Neuronal stem cell (in vitro differentiated cells): Measurements from ENCODE around the gene SUN1.
A peak's percentile ranks its signal among the peaks of the same experiment; 100 is the strongest.
"Not testable (repeated sequence)": the region's sequence is repeated elsewhere in the genome, so short reads cannot be mapped to it uniquely, and the experiment has no call there.

Source experiments
- DNase-seq: peaks from one replicate; pipeline ENCODE4 v3.0.0-alpha.2; 2013; ENCODE audit warnings: low spot score
- H2AFZ ChIP-seq: one replicate; pipeline ENCODE4 v1.6.1; 2013; ENCODE audit warnings: mild to moderate bottlenecking, low read length, inconsistent platforms
- H2AK5ac ChIP-seq: 2 replicates; pipeline ENCODE4 v1.6.1; 2013; ENCODE audit warnings: low read depth, mild to moderate bottlenecking, inconsistent platforms, low read length, moderate library complexity, mixed read lengths
- H2BK120ac ChIP-seq: 2 replicates; pipeline ENCODE4 v1.6.1; 2013; ENCODE audit warnings: low read depth, mild to moderate bottlenecking, inconsistent platforms, low read length, moderate library complexity, mixed read lengths
- H2BK12ac ChIP-seq: one replicate; pipeline ENCODE4 v1.6.1; 2013; ENCODE audit warnings: low read length, inconsistent platforms
- H2BK15ac ChIP-seq: 2 replicates; pipeline ENCODE4 v1.6.1; 2013; ENCODE audit warnings: mild to moderate bottlenecking, low read length, inconsistent platforms, mixed read lengths
- H2BK5ac ChIP-seq: one replicate; pipeline ENCODE4 v1.6.1; 2013; ENCODE audit warnings: inconsistent platforms, mild to moderate bottlenecking, low read length, moderate library complexity
- H3K14ac ChIP-seq: one replicate; pipeline ENCODE4 v1.6.1; 2013; ENCODE audit warnings: low read length, inconsistent platforms
- H3K18ac ChIP-seq: 2 replicates; pipeline ENCODE4 v1.6.1; 2013; ENCODE audit warnings: low read length, inconsistent platforms
- H3K23ac ChIP-seq: 2 replicates; pipeline ENCODE4 v1.6.1; 2013; ENCODE audit warnings: low read depth, mild to moderate bottlenecking, mixed read lengths, low read length, inconsistent platforms; ENCODE audit not compliant: poor library complexity
- H3K27ac ChIP-seq: replicated peaks from 3 replicates; pipeline ENCODE4 v1.5.1; 2013; ENCODE audit warnings: low read length, inconsistent platforms
- H3K27me3 ChIP-seq, 3 experiments: 2 replicates each; pipeline ENCODE4 v1.6.1; 2013; ENCODE audit warnings: low read length in 3 of 3, mild to moderate bottlenecking in 2 of 3, inconsistent platforms in 1 of 3, low read depth in 1 of 3, mixed read lengths in 1 of 3, moderate library complexity in 1 of 3; ENCODE audit not compliant: control insufficient read depth in 3 of 3, insufficient read depth in 3 of 3
- H3K36me3 ChIP-seq, 2 donors: replicated peaks in 1 of 2; 2 replicates each; pipeline ENCODE4 v1.6.1; 2013; ENCODE audit warnings: low read length in 2 of 2; ENCODE audit not compliant: control insufficient read depth in 2 of 2, insufficient read depth in 2 of 2
- H3K4ac ChIP-seq: 2 replicates; pipeline ENCODE4 v1.6.1; 2013; ENCODE audit warnings: inconsistent platforms, mild to moderate bottlenecking, low read length, moderate library complexity
- H3K4me1 ChIP-seq, 2 donors: 1 replicate in 1 of 2; 2 replicates in 1 of 2; pipeline ENCODE4 v1.6.1; 2013; ENCODE audit warnings: low read length in 2 of 2, low read depth in 1 of 2; ENCODE audit not compliant: control insufficient read depth in 2 of 2, insufficient read depth in 1 of 2
- H3K4me2 ChIP-seq: one replicate; pipeline ENCODE4 v1.6.1; 2013; ENCODE audit warnings: mild to moderate bottlenecking, low read length, inconsistent platforms; ENCODE audit not compliant: insufficient read depth, poor library complexity, severe bottlenecking
- H3K4me3 ChIP-seq, 2 donors: 2 replicates each; pipeline ENCODE4 v1.5.1; 2013; ENCODE audit warnings: low read length in 2 of 2, mild to moderate bottlenecking in 2 of 2, inconsistent platforms in 1 of 2, moderate library complexity in 1 of 2
- H3K79me1 ChIP-seq: one replicate; pipeline ENCODE4 v1.6.1; 2013; ENCODE audit warnings: low read depth, mild to moderate bottlenecking, inconsistent platforms, low read length, moderate library complexity
- H3K9ac ChIP-seq: one replicate; pipeline ENCODE4 v1.6.1; 2013; ENCODE audit warnings: mild to moderate bottlenecking, low read depth, low read length, inconsistent platforms; ENCODE audit not compliant: poor library complexity
- H3K9me3 ChIP-seq, 2 donors: replicated peaks in 1 of 2; 2 replicates each; pipeline versions ENCODE3 to v1.6.1; 2013; ENCODE audit warnings: low read length in 2 of 2, mild to moderate bottlenecking in 2 of 2, inconsistent platforms in 1 of 2, low read depth in 1 of 2, mixed read lengths in 1 of 2, moderate library complexity in 1 of 2; ENCODE audit not compliant: control insufficient read depth in 2 of 2, insufficient read depth in 1 of 2
- H4K8ac ChIP-seq: one replicate; pipeline ENCODE4 v1.6.1; 2013; ENCODE audit warnings: low read depth, mild to moderate bottlenecking, inconsistent platforms, low read length, moderate library complexity
- H4K91ac ChIP-seq: one replicate; pipeline ENCODE4 v1.6.1; 2013; ENCODE audit warnings: low read length, low read depth, mild to moderate bottlenecking, inconsistent platforms; ENCODE audit not compliant: poor library complexity
- WGBS, 2 donors: extraction: QIAGEN DNeasy Blood & Tissue Kit; methylation state at CpG; one replicate each; pipeline ENCODE4 v1.1.7; 2013; ENCODE audit warnings: missing lambda C conversion rate in 2 of 2, mixed read lengths in 1 of 2; ENCODE audit not compliant: insufficient read length in 2 of 2, insufficient replicate concordance in 1 of 2; ENCODE audit errors: extremely low coverage in 2 of 2; 5-methylcytosine and 5-hydroxymethylcytosine counted together

The SUN1 gene

GRCh38 chr7:847728-848127 is 15.5 kb downstream of the SUN1 start:
- not testable (repeated sequence) for H3K4ac ChIP-seq, H2BK120ac ChIP-seq, H2BK5ac ChIP-seq, H3K79me1 ChIP-seq, H3K27ac ChIP-seq, H2AK5ac ChIP-seq, H3K27me3 ChIP-seq, H4K91ac ChIP-seq, H3K4me1 ChIP-seq, H2AFZ ChIP-seq, H3K23ac ChIP-seq, H2BK15ac ChIP-seq, H3K14ac ChIP-seq, DNase-seq, H3K9me3 ChIP-seq, H3K4me2 ChIP-seq, H3K9ac ChIP-seq, H3K4me3 ChIP-seq, H3K18ac ChIP-seq, H4K8ac ChIP-seq, H2BK12ac ChIP-seq
- no CpG with 5 or more reads among the region's 28 CpGs for WGBS, 2 donors
- peaks cover 33 to 86% of the 10 kb centered on the region in 2 donors for H3K36me3 ChIP-seq

GRCh38 chr7:849145-849544 is 16.9 kb downstream of the SUN1 start:
- Histone ChIP-seq H2BK15ac (no peak overlapping the region), H3K9ac (no peak overlapping the region), H3K4me1 (no peaks in the 10 kb centered on the region), H2AFZ (no peak overlapping the region), H3K4me2 (no peak overlapping the region), H3K4me3 (no peak overlapping the region), H3K27ac (no peak overlapping the region), H3K36me3 (peaks cover 38 to 86% of the 10 kb centered on the region in 2 donors), H3K4ac (no peak overlapping the region), H2BK12ac (no peak overlapping the region), H3K9me3 (peaks cover 3 to 6% of the 10 kb centered on the region in 2 donors), H4K8ac (no peak overlapping the region), H4K91ac (no peak overlapping the region), H3K79me1 (peaks cover 4% of the 10 kb centered on the region), H2BK5ac (no peak overlapping the region), H2AK5ac (no peak overlapping the region), H3K14ac (no peak overlapping the region), H3K27me3 (no peaks in the 10 kb centered on the region), H3K18ac (no peak overlapping the region), H2BK120ac (no peak overlapping the region), H3K23ac (no peak overlapping the region)
- DNase-seq, result no peak
- WGBS, 2 donors, result no CpG with 5 or more reads among the region's 14 CpGs

- Histone ChIP-seq H2BK12ac (no peak overlapping the region), H3K4me2 (no peak overlapping the region), H3K27me3 (no peaks in the 10 kb centered on the region), H3K4me3 (peak overlapping the region in 1 of 2 donors; percentile 12), H3K14ac (no peak overlapping the region), H4K91ac (no peak overlapping the region), H3K18ac (no peak overlapping the region), H3K4me1 (no peaks in the 10 kb centered on the region), H3K23ac (no peak overlapping the region), H3K27ac (no peak overlapping the region), H2AK5ac (no peak overlapping the region), H2BK120ac (no peak overlapping the region), H4K8ac (no peak overlapping the region), H2BK5ac (no peak overlapping the region), H2AFZ (no peak overlapping the region), H3K9ac (no peak overlapping the region), H2BK15ac (no peak overlapping the region), H3K36me3 (peaks cover 40 to 86% of the 10 kb centered on the region in 2 donors), H3K9me3 (peaks cover 3 to 6% of the 10 kb centered on the region in 2 donors), H3K79me1 (peaks cover 4% of the 10 kb centered on the region), H3K4ac (no peak overlapping the region)
- DNase-seq, result no peak
- no CpG with 5 or more reads among the region's 19 CpGs for WGBS, 2 donors
Observed at GRCh38 chr7:849781-850180, 17.5 kb downstream of the SUN1 start.

- Histone ChIP-seq H3K18ac (no peak overlapping the region), H3K4me3 (peak overlapping the region in 1 of 2 donors; percentile 43), H3K4me1 (no peaks in the 10 kb centered on the region), H2BK120ac (no peak overlapping the region), H3K79me1 (peaks cover 4% of the 10 kb centered on the region), H3K23ac (no peak overlapping the region), H3K36me3 (peaks cover 49 to 87% of the 10 kb centered on the region in 2 donors), H3K4me2 (no peak overlapping the region), H3K14ac (no peak overlapping the region), H3K9me3 (peaks cover 2 to 6% of the 10 kb centered on the region in 2 donors), H3K9ac (no peak overlapping the region), H2AFZ (no peak overlapping the region), H3K27ac (no peak overlapping the region), H3K4ac (no peak overlapping the region), H3K27me3 (no peaks in the 10 kb centered on the region), H4K91ac (no peak overlapping the region), H2BK12ac (no peak overlapping the region), H2AK5ac (no peak overlapping the region), H2BK15ac (no peak overlapping the region), H2BK5ac (no peak overlapping the region), H4K8ac (no peak overlapping the region)
- WGBS, 2 donors, result no CpG with 5 or more reads among the region's 14 CpGs
- no peak for DNase-seq
Observed at GRCh38 chr7:851204-851603, 18.9 kb downstream of the SUN1 start.
